ENCODE data around the gene CCDC17. TPM values are rescaled to one million over a fixed set of nuclear protein-coding genes. Genes with fewer than 3 reads are reported as not detected.

Gene CCDC17
- total RNA-seq, 1 experiment from 2014 or later = 1.3 TPM

GRCh38 chr1:45574105-45574626 lies 49.7 kb downstream of the CCDC17 start:
- 0 out of 2 replicates have a peak, but pooled peaks cover 6% of the 10 kb centered on the region for H3K9me3 ChIP-seq (replicated peaks)
- peaks cover 17% of the 10 kb centered on the region for H3K36me3 ChIP-seq
- no peak overlapping the region for H3K4me3 ChIP-seq
- no peaks in the 10 kb centered on the region for H3K4me1 ChIP-seq
- no peak for DNase-seq
- H3K27ac ChIP-seq = no peak overlapping the region
- H3K27me3 ChIP-seq = no peaks in the 10 kb centered on the region

- no peaks in the 10 kb centered on the region for H3K27me3 ChIP-seq
Observed at GRCh38 chr1:45573231-45573804, 50.5 kb downstream of the CCDC17 start.

GRCh38 chr1:45570631-45571030 lies 53.2 kb downstream of the CCDC17 start:
- H3K27me3 ChIP-seq = no peaks in the 10 kb centered on the region
- H3K9me3 ChIP-seq (replicated peaks) = no peaks in the 10 kb centered on the region
- no peak overlapping the region for H3K27ac ChIP-seq
- H3K36me3 ChIP-seq = peaks cover 31% of the 10 kb centered on the region
- no peak for DNase-seq
- no peaks in the 10 kb centered on the region for H3K4me1 ChIP-seq
- no peak overlapping the region for H3K4me3 ChIP-seq

More at GRCh38 chr1:45573231-45573804, 50.5 kb downstream of the CCDC17 start:
- H3K9me3 ChIP-seq (replicated peaks) = 0 out of 2 replicates have a peak, but pooled peaks cover 1% of the 10 kb centered on the region
- no peak overlapping the region for H3K27ac ChIP-seq
- DNase-seq = no peak
- H3K4me1 ChIP-seq = no peaks in the 10 kb centered on the region
- H3K4me3 ChIP-seq = no peak overlapping the region
- peaks cover 17% of the 10 kb centered on the region for H3K36me3 ChIP-seq

Other genes starting within 250 kb of the CCDC17 start
- gene TESK2, start 132.9 kb downstream of the CCDC17 start, total RNA-seq (2014; rRNA removed; shearing (Covaris generic)) = 4.3 and 6.2 TPM in 2 replicates
- gene CCDC163, start 124.0 kb downstream of the CCDC17 start, total RNA-seq (2014; rRNA removed; shearing (Covaris generic)) = 1.8 and 2.3 TPM in 2 replicates
- 9.9 and 10.9 TPM in 2 replicates for gene MMACHC, start 123.8 kb downstream of the CCDC17 start, total RNA-seq (2014; rRNA removed; shearing (Covaris generic))
- gene PRDX1, start 102.2 kb downstream of the CCDC17 start, total RNA-seq (2014; rRNA removed; shearing (Covaris generic)) = 821 and 837 TPM in 2 replicates
- gene AKR1A1, start 73.2 kb downstream of the CCDC17 start, total RNA-seq (2014; rRNA removed; shearing (Covaris generic)) = 60.6 and 64.6 TPM in 2 replicates
- gene NASP, start 40.0 kb downstream of the CCDC17 start, total RNA-seq (2014; rRNA removed; shearing (Covaris generic)) = 365 and 437 TPM in 2 replicates
- gene GPBP1L1, start 62.5 kb upstream of the CCDC17 start, total RNA-seq (2014; rRNA removed; shearing (Covaris generic)) = 106 and 119 TPM in 2 replicates
- gene TMEM69, start 64.1 kb upstream of the CCDC17 start, total RNA-seq (2014; rRNA removed; shearing (Covaris generic)) = 47.6 and 50.6 TPM in 2 replicates
- gene IPP, start 126.6 kb upstream of the CCDC17 start, total RNA-seq (2014; rRNA removed; shearing (Covaris generic)) = 10.0 and 11.4 TPM in 2 replicates
- gene MAST2, start 179.6 kb upstream of the CCDC17 start, total RNA-seq (2014; rRNA removed; shearing (Covaris generic)) = 43.0 and 46.5 TPM in 2 replicates